HUES6 (cell line): ENCODE data around the gene LRIT1.

Experiments used
- H3K27ac ChIP-seq: 2 replicates; pipeline ENCODE4 v1.7.0; 2013; ENCODE audit warnings: low read depth, mild to moderate bottlenecking, low read length, inconsistent platforms
- H3K27me3 ChIP-seq: 2 replicates; pipeline ENCODE4 v1.6.1; 2013; ENCODE audit warnings: low read length; ENCODE audit not compliant: control insufficient read depth, insufficient read depth
- H3K36me3 ChIP-seq: 2 replicates; pipeline ENCODE4 v1.6.1; 2013; ENCODE audit warnings: low read length; ENCODE audit not compliant: control insufficient read depth, insufficient read depth
- H3K4me1 ChIP-seq: 2 replicates; pipeline ENCODE4 v1.6.1; 2013; ENCODE audit warnings: low read length; ENCODE audit not compliant: control insufficient read depth, insufficient read depth
- H3K4me3 ChIP-seq: 2 replicates; pipeline ENCODE4 v1.5.1; 2013; ENCODE audit warnings: low read depth, low read length
- H3K9ac ChIP-seq: one replicate; pipeline ENCODE4 v1.6.1; 2013; ENCODE audit warnings: mild to moderate bottlenecking, low read length
- H3K9me3 ChIP-seq: 2 replicates; pipeline ENCODE4 v1.6.1; 2013; ENCODE audit warnings: low read depth, low read length; ENCODE audit not compliant: control insufficient read depth, insufficient read depth

The LRIT1 gene

GRCh38 chr10:84198206-84198915 is 43.0 kb downstream of the LRIT1 start:
- no peak overlapping the region for H3K4me3 ChIP-seq
- H3K36me3 ChIP-seq = peaks cover 2% of the 10 kb centered on the region; the same call in 1 of the 2 replicates
- H3K27me3 ChIP-seq = peaks cover 52% of the 10 kb centered on the region

GRCh38 chr10:84197643-84198042 is 43.7 kb downstream of the LRIT1 start:
- H3K27me3 ChIP-seq = peaks cover 60% of the 10 kb centered on the region
- no peaks in the 10 kb centered on the region for H3K9me3 ChIP-seq
- H3K4me3 ChIP-seq = no peak overlapping the region
- H3K4me1 ChIP-seq = peaks cover 12% of the 10 kb centered on the region
- H3K27ac ChIP-seq = no peak overlapping the region
- H3K36me3 ChIP-seq = peaks cover 2% of the 10 kb centered on the region; the same call in 1 of the 2 replicates
- no peak overlapping the region for H3K9ac ChIP-seq

More at GRCh38 chr10:84198206-84198915, 43.0 kb downstream of the LRIT1 start:
- no peaks in the 10 kb centered on the region for H3K9me3 ChIP-seq
- H3K4me1 ChIP-seq = peaks cover 12% of the 10 kb centered on the region
- H3K9ac ChIP-seq = no peak overlapping the region
- H3K27ac ChIP-seq = no peak overlapping the region

GRCh38 chr10:84196941-84197340 is 44.4 kb downstream of the LRIT1 start:
- H3K27ac ChIP-seq = no peak overlapping the region
- peaks cover 12% of the 10 kb centered on the region for H3K4me1 ChIP-seq
- no peak overlapping the region for H3K4me3 ChIP-seq
- H3K9me3 ChIP-seq = no peaks in the 10 kb centered on the region
- H3K27me3 ChIP-seq = peaks cover 64% of the 10 kb centered on the region
- no peak overlapping the region for H3K9ac ChIP-seq
- H3K36me3 ChIP-seq = peaks cover 2% of the 10 kb centered on the region; the same call in 1 of the 2 replicates

- H3K4me3 ChIP-seq = no peak overlapping the region
- H3K4me1 ChIP-seq = peaks cover 12% of the 10 kb centered on the region
- H3K9me3 ChIP-seq = no peaks in the 10 kb centered on the region
- H3K27me3 ChIP-seq = peaks cover 72% of the 10 kb centered on the region
- no peak overlapping the region for H3K9ac ChIP-seq
- H3K36me3 ChIP-seq = peaks cover 2% of the 10 kb centered on the region; the same call in 1 of the 2 replicates
- H3K27ac ChIP-seq = no peak overlapping the region
Measured at GRCh38 chr10:84196083-84196482, 45.3 kb downstream of the LRIT1 start.

- H3K9me3 ChIP-seq = no peaks in the 10 kb centered on the region
- H3K27me3 ChIP-seq = peaks cover 76% of the 10 kb centered on the region
- H3K9ac ChIP-seq = no peak overlapping the region
- H3K27ac ChIP-seq = no peak overlapping the region
- peak overlapping the region; percentile 86 for H3K4me3 ChIP-seq
- H3K4me1 ChIP-seq = peaks cover 12% of the 10 kb centered on the region
- H3K36me3 ChIP-seq = peaks cover 2% of the 10 kb centered on the region; the same call in 1 of the 2 replicates
Measured at GRCh38 chr10:84195044-84195830, 46.1 kb downstream of the LRIT1 start.

GRCh38 chr10:84194424-84195043 is 46.8 kb downstream of the LRIT1 start, which contains the start of gene CDHR1:
TSS of gene CDHR1 (plus strand) at chr10:84194537. CDS start at chr10:84194761, 224 bp downstream.
- no peaks in the 10 kb centered on the region for H3K9me3 ChIP-seq
- H3K4me3 ChIP-seq = peak within 1 kb of the TSS; percentile 86
- peaks cover 76% of the 10 kb centered on the region for H3K27me3 ChIP-seq
- no peak within 1 kb of the TSS for H3K27ac ChIP-seq
- no peak within 1 kb of the TSS for H3K9ac ChIP-seq
- peaks cover 2% of the 10 kb centered on the region; the same call in 1 of the 2 replicates for H3K36me3 ChIP-seq
- H3K4me1 ChIP-seq = peaks cover 12% of the 10 kb centered on the region

- Histone ChIP-seq H3K9ac (no peak overlapping the region), H3K4me1 (peaks cover 12% of the 10 kb centered on the region), H3K27me3 (peaks cover 76% of the 10 kb centered on the region), H3K9me3 (no peaks in the 10 kb centered on the region), H3K36me3 (peaks cover 2% of the 10 kb centered on the region; the same call in 1 of the 2 replicates), H3K27ac (no peak overlapping the region), H3K4me3 (peak overlapping the region; percentile 86)
Measured at GRCh38 chr10:84193846-84194423, 47.4 kb downstream of the LRIT1 start.

- Histone ChIP-seq H3K27me3 (peaks cover 73% of the 10 kb centered on the region), H3K4me3 (no peak overlapping the region), H3K9me3 (no peaks in the 10 kb centered on the region), H3K9ac (no peak overlapping the region), H3K36me3 (peaks cover 2% of the 10 kb centered on the region; the same call in 1 of the 2 replicates), H3K27ac (no peak overlapping the region), H3K4me1 (peaks cover 12% of the 10 kb centered on the region)
Measured at GRCh38 chr10:84193327-84193726, 48.0 kb downstream of the LRIT1 start.

GRCh38 chr10:84191106-84191505 is 50.2 kb downstream of the LRIT1 start:
- no peaks in the 10 kb centered on the region for H3K36me3 ChIP-seq
- no peaks in the 10 kb centered on the region for H3K9me3 ChIP-seq
- H3K4me1 ChIP-seq = peaks cover 12% of the 10 kb centered on the region
- H3K4me3 ChIP-seq = no peak overlapping the region
- H3K9ac ChIP-seq = no peak overlapping the region
- peaks cover 51% of the 10 kb centered on the region for H3K27me3 ChIP-seq
- H3K27ac ChIP-seq = no peak overlapping the region

- Histone ChIP-seq H3K9me3 (no peaks in the 10 kb centered on the region), H3K36me3 (no peaks in the 10 kb centered on the region), H3K4me1 (peaks cover 12% of the 10 kb centered on the region), H3K4me3 (no peak overlapping the region), H3K27ac (no peak overlapping the region), H3K27me3 (peaks cover 46% of the 10 kb centered on the region), H3K9ac (no peak overlapping the region)
Measured at GRCh38 chr10:84190621-84191020, 50.7 kb downstream of the LRIT1 start.
